ENCODE data around the gene HGF.

- TF ChIP-seq CTCF (IDR thresholded peaks at IDR 0.05; ENCODE audit: insufficient read depth, low read length, poor library complexity, severe bottlenecking) (no peak), EZH2phosphoT487 (conservative IDR thresholded peaks at IDR 0.05; ENCODE audit: low read length) (no peak)
Measured at GRCh38 chr7:81662531-81662930, 107.3 kb downstream of the HGF start.
